ENCODE measurements around the gene PGM5.

Gene PGM5

DNA sequence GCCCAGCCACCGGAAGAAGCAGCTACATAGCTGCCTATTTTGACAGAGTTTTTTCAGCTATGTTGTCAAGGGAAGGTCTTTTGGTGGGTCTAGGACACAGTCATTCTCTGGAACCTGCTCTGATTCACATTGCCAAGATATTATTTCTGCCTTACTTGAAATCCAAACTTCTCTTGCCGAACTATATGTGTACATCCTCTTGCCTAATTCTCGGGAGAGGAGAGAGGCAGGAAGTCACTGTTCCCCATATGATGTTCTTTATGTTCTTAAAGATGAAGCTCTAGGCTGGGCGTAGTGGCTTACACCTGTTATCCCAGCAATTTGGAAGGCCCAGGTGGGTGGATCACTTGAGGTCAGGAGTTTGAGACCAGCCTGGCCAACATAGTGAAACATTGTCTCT is 175.7 kb downstream of the PGM5 start:
- DNase-seq (ENCODE audit: low read depth in 1 of 2, low spot score in 1 of 2): no peak
- no peak for TF ChIP-seq JUND (IDR thresholded peaks at IDR 0.05; ENCODE audit: low read depth)
- in situ Hi-C loops (cut with HindIII; ENCODE audit: low pct_unique_long_range_greater_than_20kb, low sequenced_read_pairs): no loop called here

DNA sequence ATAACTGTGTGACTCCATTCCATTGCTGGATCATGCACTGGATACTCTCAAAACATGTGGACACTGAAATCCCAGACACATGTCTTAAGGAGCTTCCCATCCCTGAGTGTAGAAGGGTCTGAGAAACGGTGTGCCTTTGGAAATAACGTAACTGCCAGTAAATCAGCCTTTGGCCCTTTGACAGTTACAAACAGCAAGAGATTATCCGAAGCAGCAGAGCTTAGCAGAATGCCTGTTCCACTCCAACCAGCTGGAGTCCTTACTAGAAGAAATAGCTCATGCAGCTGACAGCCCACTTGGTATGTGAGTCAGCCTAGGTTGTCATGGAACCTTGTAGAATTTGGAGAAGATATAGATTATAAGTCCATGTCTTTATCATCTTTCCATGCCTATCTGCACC is 177.3 kb downstream of the PGM5 start:
- in situ Hi-C loops (cut with HindIII; ENCODE audit: low pct_unique_long_range_greater_than_20kb, low sequenced_read_pairs): no loop called here
- no peak for DNase-seq (ENCODE audit: low read depth in 1 of 2, low spot score in 1 of 2)
- no peak for TF ChIP-seq JUND (IDR thresholded peaks at IDR 0.05; ENCODE audit: low read depth)

DNA sequence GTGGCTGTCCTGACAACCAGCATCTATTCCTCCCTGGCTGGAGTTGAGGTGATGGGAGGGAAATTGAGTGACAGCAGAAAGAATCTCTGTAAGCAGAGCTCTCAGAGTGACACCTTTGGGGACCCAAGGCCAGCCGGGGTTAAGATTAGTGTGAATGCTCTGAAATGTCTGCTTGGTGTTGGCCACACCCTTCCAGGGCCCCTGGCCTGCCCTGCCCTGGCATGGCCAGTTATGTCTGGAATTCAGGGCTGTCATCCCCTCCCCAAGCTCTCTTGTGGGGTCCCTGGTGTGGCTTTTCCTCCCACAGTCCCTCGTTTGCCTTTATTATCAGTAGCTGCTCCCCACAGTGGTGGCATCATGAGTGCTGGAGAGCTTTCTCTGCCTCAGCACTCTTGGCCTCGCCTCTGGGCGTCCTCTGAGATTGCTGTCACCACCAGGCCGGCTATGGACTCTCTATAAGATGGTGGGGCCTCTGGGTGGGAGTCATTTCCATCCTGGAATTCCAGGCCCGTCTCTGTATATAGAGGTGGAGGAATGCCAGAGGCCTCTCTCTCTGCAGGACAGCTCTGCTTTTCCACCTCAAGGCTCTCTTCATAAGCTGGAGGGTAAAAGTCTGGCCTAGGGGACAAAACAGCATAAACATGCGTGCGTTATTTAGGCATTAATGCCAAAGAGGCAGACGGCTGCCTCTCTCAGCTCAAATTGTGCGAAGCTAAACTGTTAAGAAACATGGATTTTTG is 180.6 kb downstream of the PGM5 start:
- in situ Hi-C loops (cut with HindIII; ENCODE audit: low pct_unique_long_range_greater_than_20kb, low sequenced_read_pairs): no loop called here
- no peak for DNase-seq (ENCODE audit: low read depth in 1 of 2, low spot score in 1 of 2)
- no peak for TF ChIP-seq JUND (IDR thresholded peaks at IDR 0.05; ENCODE audit: low read depth)

DNA sequence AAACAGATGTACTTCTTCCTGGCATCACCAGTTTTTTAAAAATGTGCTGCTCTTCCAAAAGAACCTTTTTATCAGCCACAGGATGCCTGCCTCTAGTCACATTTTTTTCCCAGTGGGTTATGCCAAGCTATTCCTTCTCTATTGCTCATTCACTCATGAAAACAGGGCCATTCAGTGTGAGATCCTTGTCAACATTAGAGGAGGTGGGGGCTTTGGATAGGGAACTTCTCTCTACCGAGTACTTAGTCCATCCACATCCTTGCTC is 181.1 kb downstream of the PGM5 start:
- no peak for TF ChIP-seq JUND (IDR thresholded peaks at IDR 0.05; ENCODE audit: low read depth)
- in situ Hi-C loops (cut with HindIII; ENCODE audit: low pct_unique_long_range_greater_than_20kb, low sequenced_read_pairs): no loop called here
- no peak for DNase-seq (ENCODE audit: low read depth in 1 of 2, low spot score in 1 of 2)

DNA sequence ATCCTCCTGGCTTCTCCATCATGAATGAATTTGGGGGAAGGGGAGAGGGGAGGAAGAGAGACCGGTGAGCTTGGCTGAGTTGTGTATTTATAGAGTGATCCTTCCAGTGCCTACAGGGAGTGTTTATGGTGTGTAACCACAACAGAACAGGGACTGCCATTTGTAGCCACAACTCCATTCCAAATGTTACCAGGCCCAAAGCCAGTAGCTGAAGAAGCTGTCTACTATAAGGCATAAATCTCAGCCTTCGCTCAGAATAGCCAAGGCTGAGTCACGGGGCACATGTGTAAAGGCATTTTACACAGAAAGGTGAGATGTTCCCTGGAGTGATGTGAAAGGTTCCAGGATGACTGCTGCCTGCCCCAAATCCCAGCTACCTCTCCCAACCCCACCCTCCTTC is 181.8 kb downstream of the PGM5 start:
- no peak for DNase-seq (ENCODE audit: low read depth in 1 of 2, low spot score in 1 of 2)
- TF ChIP-seq JUND (IDR thresholded peaks at IDR 0.05; ENCODE audit: low read depth): no peak
- in situ Hi-C loops (cut with HindIII; ENCODE audit: low pct_unique_long_range_greater_than_20kb, low sequenced_read_pairs): no loop called here

DNA sequence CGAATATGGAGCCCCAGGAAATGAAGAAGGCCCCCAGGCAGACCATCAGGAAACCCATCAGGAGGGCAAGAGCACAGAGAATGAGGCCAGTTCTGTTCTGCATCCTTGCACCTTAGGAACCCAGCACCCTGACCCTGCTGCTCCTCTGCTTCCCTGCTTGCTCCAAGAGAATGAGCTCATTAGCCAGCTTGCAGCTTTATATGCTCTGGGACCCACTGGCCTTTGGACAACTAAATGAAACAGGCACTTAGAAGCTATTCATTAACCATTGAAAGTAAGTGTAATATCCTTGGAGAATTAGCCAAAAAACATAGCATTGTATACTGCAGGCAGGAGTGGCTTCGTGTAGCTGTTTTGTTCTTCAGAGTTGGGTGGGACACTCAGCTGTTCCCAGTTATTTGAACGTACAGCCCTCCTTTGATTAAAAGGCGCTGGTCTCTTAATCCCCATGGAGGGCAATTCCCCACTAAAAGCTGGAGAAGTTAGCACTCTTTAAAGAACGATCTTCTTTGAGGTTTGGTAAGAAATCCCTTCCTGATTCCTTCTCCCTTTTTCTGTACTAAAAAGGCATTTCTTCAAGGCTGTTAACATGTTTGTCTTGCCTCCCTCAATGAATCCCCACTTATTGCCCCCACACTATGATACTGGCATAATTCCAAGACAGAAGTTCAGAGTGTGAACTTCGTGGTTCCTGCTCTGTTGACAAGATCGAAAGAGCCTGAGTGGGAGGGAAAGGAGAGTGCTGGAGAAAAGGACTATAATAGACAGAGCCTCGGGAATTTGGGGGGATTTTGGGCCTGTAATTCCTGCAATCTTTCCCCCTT is 184.5 kb downstream of the PGM5 start, which contains the start of gene TMEM252:
TSS of gene TMEM252 (minus strand) at position 172 of the 824 bp plus-strand sequence. CDS start at position 103, 69 bp downstream.
- no peak for DNase-seq (ENCODE audit: low read depth in 1 of 2, low spot score in 1 of 2)
- no peak for TF ChIP-seq JUND (IDR thresholded peaks at IDR 0.05; ENCODE audit: low read depth)
- in situ Hi-C loops (cut with HindIII; ENCODE audit: low pct_unique_long_range_greater_than_20kb, low sequenced_read_pairs): no loop called here

DNA sequence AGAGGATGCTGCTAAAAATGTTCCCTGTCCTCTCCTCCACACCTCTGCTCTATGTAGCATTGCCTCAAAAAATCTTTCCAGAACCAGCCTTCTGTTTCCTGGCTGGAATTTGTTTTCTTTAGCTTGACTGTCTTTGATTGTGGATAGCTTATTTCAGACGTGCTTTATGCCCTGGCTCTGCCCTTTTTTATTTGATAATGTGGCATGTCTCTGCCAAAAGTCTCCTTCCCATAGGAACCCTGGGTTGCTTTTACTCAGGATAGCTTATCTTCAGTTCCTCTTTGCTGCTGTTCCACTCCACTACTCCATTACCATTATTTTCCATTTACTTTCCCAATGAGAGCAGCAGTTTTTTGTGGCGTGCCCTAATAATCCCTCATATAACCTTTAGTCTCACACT is 185.2 kb downstream of the PGM5 start:
- in situ Hi-C loops (cut with HindIII; ENCODE audit: low pct_unique_long_range_greater_than_20kb, low sequenced_read_pairs): no loop called here
- DNase-seq (ENCODE audit: low read depth in 1 of 2, low spot score in 1 of 2): no peak
- TF ChIP-seq JUND (IDR thresholded peaks at IDR 0.05; ENCODE audit: low read depth): no peak

DNA sequence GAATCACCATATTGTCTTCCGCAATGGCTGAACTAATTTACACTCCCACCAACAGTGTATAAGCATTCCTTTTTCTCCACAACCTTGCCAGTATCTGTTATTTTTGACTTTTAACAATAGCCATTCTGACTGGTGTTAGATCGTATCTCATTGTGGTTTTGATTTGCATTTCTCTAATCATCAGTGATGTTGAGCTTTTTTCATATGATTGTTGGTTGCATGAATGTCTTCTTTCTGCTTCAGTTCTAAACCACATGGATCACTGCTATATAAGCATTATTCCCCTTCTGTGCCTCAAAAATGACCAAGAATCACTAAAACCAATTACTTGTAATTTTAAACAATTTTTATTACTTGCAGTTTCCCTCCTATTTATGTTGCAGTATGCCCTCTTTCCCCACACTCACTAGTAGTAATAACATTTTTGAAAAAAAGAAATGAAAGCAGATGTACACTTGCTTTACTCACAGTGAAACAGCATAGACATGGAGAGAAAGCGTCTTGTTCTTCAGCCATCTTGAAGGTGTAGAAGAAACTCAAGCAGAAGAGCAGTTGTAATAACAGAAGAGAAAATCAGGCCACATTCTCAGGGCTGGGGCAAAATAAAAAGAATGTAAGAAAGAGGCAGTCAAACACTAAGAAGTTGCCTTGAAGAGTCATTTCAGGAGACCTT is 188.8 kb downstream of the PGM5 start:
- no peak for DNase-seq (ENCODE audit: low read depth in 1 of 2, low spot score in 1 of 2)
- in situ Hi-C loops (cut with HindIII; ENCODE audit: low pct_unique_long_range_greater_than_20kb, low sequenced_read_pairs): no loop called here
- no peak for TF ChIP-seq JUND (IDR thresholded peaks at IDR 0.05; ENCODE audit: low read depth)

DNA sequence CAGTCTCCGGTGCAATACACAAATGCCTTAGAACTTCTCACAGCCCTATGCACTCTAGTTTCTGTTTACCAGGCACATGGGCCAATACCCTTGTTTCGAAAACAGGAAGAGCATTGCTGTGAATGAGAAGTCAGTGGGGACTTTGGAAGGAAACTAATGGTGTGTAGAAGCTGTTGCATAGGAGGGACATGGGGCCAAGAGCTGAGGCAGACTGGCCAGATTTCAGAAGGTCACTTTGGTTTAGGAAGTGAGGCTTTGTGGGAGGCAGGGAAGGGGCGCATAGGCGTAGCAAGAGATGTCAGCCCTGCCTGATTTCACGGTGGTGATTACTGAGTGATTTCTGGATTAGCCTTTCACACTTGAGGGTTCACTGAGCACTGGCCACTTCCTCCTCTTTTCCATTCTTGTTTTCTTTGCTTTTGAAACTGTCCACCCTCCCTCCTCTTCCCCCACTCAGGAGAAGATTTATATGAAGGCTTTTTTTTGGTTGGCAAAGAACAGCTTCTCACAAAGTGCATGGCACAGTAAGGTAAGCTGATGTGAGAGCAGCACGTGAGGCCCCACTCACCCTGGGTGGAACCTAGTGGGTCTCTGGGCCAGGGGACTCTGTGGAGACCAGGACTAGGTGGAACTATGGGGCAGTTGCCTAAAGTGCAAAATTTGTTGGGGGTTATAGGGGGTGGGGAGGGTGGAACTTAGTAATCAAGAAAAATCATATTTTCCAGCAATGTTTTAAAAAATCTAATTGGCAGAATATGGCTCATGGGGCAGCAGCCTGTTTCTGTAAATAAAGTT is 190.4 kb downstream of the PGM5 start:
- in situ Hi-C loops (cut with HindIII; ENCODE audit: low pct_unique_long_range_greater_than_20kb, low sequenced_read_pairs): no loop called here
- no peak for TF ChIP-seq JUND (IDR thresholded peaks at IDR 0.05; ENCODE audit: low read depth)
- DNase-seq (ENCODE audit: low read depth in 1 of 2, low spot score in 1 of 2): no peak

DNA sequence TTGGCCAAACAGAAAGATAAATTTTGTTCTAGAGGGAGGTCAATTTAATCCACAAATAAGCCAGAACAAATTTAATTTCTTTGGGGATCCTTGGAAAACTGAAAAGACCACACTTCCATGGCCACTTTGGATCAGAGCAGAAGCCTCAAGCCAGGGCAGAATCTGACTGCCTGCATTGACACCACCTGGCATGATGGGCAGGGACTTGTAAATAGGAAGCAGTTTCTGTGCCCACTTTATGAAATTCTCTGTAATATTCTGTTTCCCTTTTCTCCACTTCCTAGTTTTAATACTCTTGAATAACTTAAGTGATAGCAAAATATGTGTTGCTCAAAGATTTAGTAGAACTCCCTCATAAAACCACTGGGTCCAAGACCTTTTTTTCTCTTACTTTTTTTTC is 191.0 kb downstream of the PGM5 start:
- TF ChIP-seq JUND (IDR thresholded peaks at IDR 0.05; ENCODE audit: low read depth): no peak
- DNase-seq (ENCODE audit: low read depth in 1 of 2, low spot score in 1 of 2): no peak
- in situ Hi-C loops (cut with HindIII; ENCODE audit: low pct_unique_long_range_greater_than_20kb, low sequenced_read_pairs): no loop called here

DNA sequence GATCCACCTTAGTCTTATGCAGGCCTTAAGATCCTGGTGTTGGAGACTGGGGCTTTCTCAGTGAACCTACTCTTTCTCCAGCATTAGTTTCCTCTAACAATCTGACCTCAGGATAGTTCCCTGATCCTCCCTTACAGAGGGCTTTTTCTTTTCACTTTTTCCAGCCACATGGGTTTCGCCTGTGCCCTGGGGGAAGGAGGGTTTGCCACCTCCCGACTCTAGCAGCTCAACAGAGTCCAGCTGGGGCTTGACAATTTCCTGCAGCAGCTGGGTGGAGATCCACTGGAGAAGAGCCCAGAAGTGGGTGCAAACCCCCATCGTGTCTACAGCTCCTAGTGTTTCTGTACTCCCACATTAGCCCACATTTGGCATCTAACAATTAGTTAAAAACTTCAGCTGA is 191.8 kb downstream of the PGM5 start:
- DNase-seq (ENCODE audit: low read depth in 1 of 2, low spot score in 1 of 2): no peak
- in situ Hi-C loops (cut with HindIII; ENCODE audit: low pct_unique_long_range_greater_than_20kb, low sequenced_read_pairs): no loop called here
- TF ChIP-seq JUND (IDR thresholded peaks at IDR 0.05; ENCODE audit: low read depth): no peak

DNA sequence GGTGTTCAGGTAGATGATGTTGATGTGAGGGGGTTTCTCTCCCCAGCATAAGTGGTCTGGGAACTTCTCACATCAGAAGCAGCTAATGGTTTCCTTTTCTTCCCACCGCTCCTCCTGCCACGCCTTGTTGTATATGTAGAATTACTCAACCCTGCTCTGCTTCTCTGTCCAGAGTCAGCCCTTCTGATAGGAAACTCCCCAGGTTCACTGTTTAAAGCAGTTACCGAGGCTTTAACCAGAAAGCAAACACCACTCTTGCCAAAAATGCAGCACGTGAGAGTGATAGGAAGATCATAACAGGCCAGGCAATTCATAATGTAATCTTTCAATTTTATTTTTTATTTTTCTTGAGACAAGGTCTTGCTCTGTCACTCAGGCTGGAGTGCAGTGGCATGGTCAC is 194.8 kb downstream of the PGM5 start:
- no peak for TF ChIP-seq JUND (IDR thresholded peaks at IDR 0.05; ENCODE audit: low read depth)
- DNase-seq (ENCODE audit: low read depth in 1 of 2, low spot score in 1 of 2): no peak
- in situ Hi-C loops (cut with HindIII; ENCODE audit: low pct_unique_long_range_greater_than_20kb, low sequenced_read_pairs): no loop called here

Measured in T47D (cell line).